ENCODE data around the gene MARCHF6. TPM values are rescaled to one million over a fixed set of nuclear protein-coding genes. Genes with fewer than 3 reads are reported as not detected.

MARCHF6 gene
- total and polyA plus RNA-seq, 9 of the 15 experiments (the other 6 are each of a cell fraction or from before 2014, with no cell fraction given): 74.1 to 456 (median 116) TPM

GRCh38 chr5:10353241-10354047 is at the start of gene MARCHF6 (continued):
- TF ChIP-seq ZNF318 (IDR thresholded peaks at IDR 0.05; ENCODE audit: borderline replicate concordance in 1 of 2, low read depth in 1 of 2) (no peak; a peak in 1 of 4 replicates), MEF2A (IDR thresholded peaks at IDR 0.05; ENCODE audit: control insufficient read depth, low read depth, low read length) (no peak), HNRNPUL1 (IDR thresholded peaks at IDR 0.05; ENCODE audit: low read length) (no peak), ZNF311 (CRISPR knock-in tag; IDR thresholded peaks at IDR 0.05) (no peak), ZNF445 (CRISPR knock-in tag; IDR thresholded peaks at IDR 0.05; ENCODE audit: low read depth) (no peak), KDM4B (IDR thresholded peaks at IDR 0.05; ENCODE audit: borderline replicate concordance in 2 of 2, low read depth in 1 of 2) (0 out of 4 replicates have a peak, but pooled peaks of 1 of the 2 experiments have one; percentile 76), KHSRP (IDR thresholded peaks at IDR 0.05) (no peak), ZNF436 (CRISPR knock-in tag; IDR thresholded peaks at IDR 0.05) (no peak), ZNF217 (CRISPR knock-in tag; IDR thresholded peaks at IDR 0.05) (no peak), HNRNPH1 (optimal IDR thresholded peaks at IDR 0.05; ENCODE audit: low read depth, low read length) (no peak), BCOR (IDR thresholded peaks at IDR 0.05) (peak; percentile 55), CREM (IDR thresholded peaks at IDR 0.05; ENCODE audit: low read depth) (peak; percentile 92)
- TF ChIP-seq, protein P1, sequence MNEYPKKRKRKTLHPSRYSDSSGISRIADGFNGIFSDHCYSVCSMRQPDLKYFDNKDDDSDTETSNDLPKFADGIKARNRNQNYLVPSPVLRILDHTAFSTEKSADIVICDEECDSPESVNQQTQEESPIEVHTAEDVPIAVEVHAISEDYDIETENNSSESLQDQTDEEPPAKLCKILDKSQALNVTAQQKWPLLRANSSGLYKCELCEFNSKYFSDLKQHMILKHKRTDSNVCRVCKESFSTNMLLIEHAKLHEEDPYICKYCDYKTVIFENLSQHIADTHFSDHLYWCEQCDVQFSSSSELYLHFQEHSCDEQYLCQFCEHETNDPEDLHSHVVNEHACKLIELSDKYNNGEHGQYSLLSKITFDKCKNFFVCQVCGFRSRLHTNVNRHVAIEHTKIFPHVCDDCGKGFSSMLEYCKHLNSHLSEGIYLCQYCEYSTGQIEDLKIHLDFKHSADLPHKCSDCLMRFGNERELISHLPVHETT (CRISPR knock-in tag; conservative IDR thresholded peaks at IDR 0.05 in 1 of 2, IDR thresholded peaks at IDR 0.05 in 1 of 2): no peak; a peak in 1 of 4 replicates
- TF ChIP-seq, protein P2, sequence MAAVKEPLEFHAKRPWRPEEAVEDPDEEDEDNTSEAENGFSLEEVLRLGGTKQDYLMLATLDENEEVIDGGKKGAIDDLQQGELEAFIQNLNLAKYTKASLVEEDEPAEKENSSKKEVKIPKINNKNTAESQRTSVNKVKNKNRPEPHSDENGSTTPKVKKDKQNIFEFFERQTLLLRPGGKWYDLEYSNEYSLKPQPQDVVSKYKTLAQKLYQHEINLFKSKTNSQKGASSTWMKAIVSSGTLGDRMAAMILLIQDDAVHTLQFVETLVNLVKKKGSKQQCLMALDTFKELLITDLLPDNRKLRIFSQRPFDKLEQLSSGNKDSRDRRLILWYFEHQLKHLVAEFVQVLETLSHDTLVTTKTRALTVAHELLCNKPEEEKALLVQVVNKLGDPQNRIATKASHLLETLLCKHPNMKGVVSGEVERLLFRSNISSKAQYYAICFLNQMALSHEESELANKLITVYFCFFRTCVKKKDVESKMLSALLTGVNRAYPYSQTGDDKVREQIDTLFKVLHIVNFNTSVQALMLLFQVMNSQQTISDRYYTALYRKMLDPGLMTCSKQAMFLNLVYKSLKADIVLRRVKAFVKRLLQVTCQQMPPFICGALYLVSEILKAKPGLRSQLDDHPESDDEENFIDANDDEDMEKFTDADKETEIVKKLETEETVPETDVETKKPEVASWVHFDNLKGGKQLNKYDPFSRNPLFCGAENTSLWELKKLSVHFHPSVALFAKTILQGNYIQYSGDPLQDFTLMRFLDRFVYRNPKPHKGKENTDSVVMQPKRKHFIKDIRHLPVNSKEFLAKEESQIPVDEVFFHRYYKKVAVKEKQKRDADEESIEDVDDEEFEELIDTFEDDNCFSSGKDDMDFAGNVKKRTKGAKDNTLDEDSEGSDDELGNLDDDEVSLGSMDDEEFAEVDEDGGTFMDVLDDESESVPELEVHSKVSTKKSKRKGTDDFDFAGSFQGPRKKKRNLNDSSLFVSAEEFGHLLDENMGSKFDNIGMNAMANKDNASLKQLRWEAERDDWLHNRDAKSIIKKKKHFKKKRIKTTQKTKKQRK (IDR thresholded peaks at IDR 0.05; ENCODE audit: borderline replicate concordance, low read depth, low read length): no peak
